ENCODE measurements around the gene GMPPA.

GMPPA gene

DNA sequence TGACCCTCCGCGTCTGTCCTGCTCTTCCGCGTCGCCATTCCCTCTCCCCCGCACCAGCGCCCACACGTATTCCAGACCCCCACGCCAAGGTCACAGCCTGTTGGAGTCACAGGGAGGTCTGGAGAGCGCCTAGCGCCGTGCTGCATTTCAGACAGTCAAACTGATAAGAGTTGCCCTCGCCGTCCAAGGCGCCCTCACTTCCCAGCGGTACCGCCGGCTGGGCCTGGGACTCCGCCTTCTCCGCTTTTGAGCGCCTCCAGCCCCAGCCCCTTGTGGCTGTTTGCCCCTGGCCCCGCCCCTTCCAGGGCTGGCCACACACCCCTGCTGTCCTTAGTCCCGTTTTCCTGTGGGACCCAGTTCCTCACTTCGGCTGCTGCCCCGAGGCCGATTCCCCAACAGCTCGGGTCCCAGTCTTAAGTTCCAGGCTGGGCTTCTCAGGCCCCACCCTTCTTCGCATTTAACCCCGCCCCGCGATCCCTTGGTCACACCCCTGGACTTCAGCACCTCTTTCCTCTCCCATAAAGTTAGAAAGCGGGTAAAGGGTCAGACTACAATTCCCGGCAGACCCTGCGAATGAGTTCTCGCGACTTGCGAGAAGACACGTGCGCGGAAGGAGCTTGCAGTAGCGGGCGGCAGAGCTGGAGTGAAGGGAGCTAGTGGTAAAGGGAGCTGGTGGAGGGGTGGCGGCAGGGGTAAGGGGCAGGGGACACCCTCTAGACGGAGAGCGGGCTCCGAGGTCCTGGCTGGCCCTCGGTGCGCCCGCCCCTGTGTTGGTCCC, at the start of gene GMPPA:
TSS of gene GMPPA (plus strand) at position 612 of the 778 bp plus-strand sequence. CDS start 1,085 bp downstream, outside the sequence.
- DNase-seq = peak; percentile 88

GRCh38 chr2:219449609-219450008, 49.1 kb upstream of the GMPPA start:
- DNase-seq = no peak

- DNase-seq = no peak
These were observed 46.9 kb upstream of the GMPPA start for GRCh38 chr2:219451661-219452360.

GRCh38 chr2:219452361-219453317, 46.1 kb upstream of the GMPPA start:
- DNase-seq = no peak

- DNase-seq = no peak
These were observed 44.8 kb upstream of the GMPPA start for GRCh38 chr2:219453671-219454590.

DNA sequence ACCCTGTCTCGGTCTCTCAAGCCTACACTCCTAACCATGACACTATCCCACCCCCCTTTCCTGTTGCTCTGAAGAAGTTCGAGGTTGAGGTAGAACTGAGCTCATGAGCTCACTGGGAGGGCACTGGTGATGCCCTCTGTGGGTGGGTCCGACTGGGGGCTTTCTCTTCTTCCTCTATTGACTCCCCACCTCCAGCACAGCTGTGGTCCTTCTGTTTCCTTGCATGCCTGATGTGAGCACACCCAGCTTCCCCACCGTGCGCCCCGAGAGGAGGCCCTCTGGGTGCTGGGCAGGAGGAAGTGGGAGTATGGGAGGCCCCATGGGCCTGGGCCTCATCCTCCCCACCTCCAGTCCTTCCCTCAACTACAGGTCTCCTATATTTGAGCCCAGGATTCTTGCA, 43.1 kb upstream of the GMPPA start:
- DNase-seq = no peak

GRCh38 chr2:219457784-219458369, 40.8 kb upstream of the GMPPA start:
- no peak for DNase-seq

- no peak for DNase-seq
These were observed 39.7 kb upstream of the GMPPA start for GRCh38 chr2:219458996-219459395.

DNA sequence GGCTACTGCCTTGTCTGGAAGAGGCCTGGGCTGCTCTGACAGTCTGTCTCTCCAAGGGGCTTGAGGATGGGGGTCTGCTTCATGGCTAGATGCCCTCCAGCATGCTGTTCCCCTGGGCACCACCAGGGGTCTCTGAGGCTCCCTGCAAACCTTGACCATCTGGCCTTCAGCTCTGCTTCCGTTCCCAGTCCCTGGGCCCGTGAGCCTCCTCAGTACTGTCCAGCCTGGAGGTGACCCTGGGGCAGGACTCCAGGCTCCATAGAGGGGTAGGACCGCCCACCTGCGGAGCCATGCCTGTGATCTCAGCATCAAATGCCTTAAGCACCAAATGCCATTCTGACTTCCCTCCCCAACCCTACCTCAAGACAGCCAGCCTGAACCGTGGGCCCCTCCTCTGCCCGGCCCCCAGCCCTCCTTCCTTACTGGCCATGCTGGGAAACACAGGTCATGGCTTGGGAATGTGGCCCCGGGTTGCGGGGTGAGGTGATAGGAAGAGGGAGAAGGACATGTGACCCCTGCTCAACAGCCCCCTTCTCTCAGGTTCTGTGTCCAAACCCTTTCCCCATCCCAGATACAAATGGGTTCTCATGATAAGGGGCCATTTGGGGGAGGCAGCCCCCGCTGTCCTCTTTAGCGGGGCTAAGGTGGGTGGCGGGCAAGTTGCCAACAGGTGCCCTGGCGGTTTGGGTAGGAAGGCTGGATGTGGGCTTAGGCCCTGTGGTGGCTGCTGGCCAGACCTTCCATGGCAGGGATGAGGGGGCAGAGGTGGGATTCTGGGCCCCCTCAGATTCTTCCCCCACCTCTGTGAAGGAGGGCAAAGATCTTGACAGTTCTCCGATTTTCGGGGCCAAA, 39.0 kb upstream of the GMPPA start:
- DNase-seq = no peak

DNA sequence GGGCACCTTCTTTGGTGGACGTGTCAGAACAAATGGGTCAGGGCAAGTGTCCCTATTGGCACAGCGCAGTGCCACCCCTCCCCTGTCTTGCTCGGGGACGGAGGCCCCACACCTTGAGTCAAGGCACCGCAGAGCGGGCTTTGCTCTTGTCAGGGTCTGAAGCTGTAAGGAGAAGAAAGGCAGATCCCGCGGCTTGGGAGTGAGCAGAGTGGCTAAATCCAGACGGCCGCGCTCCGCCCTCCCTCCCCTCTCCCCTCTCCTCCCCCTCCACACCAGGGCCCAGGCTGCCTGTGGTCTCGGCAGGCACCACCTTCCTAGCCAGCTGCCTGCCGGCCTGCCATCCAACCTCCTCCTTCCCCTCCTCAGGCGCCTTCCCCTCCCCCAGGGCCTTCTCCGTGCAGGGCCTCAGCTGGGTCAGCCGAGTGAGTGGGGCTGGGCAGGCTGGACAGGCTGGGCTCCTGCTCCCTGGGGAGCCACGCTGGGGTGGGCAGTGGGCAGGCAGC, 38.2 kb upstream of the GMPPA start:
- no peak for DNase-seq

GRCh38 chr2:219461047-219461514, 37.6 kb upstream of the GMPPA start:
- no peak for DNase-seq

DNA sequence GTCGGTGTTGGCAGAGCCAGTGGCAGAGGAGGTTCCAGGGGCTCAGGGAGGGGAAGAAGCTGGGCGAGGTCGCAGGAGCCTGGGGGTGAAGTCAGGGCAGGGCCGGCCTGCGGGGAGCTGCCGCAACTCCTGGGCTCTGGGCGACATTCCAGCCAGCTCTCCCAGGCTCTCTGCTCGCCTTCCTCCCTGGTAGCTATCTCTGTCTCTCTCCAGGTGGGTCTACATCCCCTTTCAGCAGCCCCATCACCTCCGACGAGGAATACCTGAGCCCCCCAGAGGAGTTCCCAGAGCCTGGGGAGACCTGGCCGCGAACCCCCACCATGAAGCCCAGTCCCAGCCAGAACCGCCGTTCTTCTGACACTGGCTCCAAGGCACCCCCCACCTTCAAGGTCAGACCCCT, 37.0 kb upstream of the GMPPA start:
- DNase-seq = no peak

- DNase-seq = no peak
These were observed 36.3 kb upstream of the GMPPA start for GRCh38 chr2:219462349-219462748.

GRCh38 chr2:219464286-219465032, 34.2 kb upstream of the GMPPA start:
- no peak for DNase-seq

DNA sequence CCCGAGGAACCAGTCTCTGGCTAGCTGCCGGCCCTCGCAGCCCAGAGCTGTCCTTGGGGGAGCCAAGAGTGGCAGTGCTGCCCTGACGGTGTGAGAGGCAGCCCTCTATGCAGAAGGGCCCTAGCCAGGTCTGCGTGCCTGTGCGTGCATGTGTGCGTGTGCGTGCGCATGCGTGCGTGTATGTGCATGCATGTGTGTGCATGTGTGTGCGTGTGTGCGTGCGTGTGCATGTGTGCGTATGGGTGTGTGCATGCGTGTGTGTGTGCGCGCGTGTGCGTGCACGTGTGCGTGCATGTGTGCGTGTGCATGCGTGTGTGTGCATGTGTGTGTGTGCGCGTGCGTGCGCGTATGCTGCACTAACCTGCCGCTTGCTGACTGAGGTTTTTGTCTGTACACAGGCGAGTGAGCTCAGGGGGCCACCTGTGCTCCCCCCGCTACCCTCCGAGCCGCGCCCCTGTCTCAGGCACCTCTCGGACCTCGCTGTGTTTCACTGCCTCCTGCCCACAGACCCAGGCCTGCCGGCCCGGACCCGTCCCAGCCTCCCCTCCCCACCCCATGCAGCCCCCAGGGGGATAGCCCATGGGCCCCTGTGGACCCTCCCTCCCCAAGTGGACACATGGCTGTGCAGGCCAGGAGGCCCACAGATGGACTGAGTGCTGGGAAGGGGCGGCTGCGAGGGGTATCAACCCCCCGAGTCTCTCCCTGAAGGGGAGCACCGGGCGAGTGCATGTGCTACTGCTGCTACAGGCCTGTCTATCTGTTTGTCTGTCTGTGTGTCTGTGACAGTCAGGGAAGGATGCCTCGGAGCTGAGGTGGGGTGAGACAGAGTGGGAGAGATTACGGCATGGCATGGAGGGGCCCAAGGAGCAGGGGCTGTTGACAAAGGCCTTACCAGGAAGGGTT, 32.8 kb upstream of the GMPPA start:
- no peak for DNase-seq

DNA sequence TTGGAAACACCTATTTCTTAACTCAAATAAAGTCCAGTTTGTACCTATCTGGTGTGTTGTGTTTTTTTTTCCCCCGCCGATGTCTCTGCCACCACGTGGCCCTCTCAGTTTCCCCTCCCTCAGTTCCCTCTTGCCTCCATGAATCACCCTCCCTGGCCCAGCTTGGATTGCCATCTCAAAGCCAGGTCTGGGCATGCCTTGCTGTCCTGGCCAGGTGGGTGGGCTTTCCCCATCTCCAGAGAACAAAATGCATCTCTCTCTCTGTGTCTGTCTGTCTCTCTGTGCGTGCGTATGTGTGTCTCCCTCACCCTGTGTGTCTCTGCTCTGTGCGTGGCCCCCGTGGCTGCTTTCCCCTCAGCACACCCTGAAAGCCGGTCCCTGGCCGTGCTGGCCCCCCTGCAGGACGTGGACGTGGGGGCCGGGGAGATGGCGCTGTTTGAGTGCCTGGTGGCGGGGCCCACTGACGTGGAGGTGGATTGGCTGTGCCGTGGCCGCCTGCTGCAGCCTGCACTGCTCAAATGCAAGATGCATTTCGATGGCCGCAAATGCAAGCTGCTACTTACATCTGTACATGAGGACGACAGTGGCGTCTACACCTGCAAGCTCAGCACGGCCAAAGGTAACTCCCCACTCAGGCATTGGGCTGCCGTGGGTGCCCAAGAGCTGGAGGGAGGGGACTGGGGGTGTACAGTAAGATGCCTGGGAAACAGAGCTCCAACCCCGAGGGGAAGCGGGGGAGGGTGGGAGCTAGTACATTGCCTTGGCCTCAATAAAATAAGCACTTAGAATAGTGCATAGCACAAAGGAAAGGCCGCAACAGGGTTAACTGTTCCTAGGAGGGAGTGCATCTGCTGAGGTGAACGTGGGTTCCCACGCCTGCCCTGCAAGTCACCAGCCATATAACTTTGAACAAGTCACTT, 31.6 kb upstream of the GMPPA start:
- no peak for DNase-seq

DNA sequence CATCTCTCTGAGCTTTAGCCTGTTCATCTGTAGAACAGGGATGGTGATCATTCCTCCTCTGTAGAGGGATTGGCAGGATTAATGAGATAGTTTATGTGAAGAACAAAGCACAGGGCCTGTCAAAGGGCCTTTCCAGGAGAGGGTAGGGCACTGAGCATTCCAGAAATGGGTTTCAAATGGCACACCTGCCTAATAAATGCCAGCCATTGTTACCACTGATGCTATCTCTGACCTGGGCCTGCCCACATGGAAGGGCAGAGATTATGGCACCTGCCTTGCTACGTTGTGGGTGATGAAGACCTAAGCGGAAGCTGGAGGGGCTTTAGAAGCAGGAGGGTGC, 31.0 kb upstream of the GMPPA start:
- no peak for DNase-seq
